Type B pancreatic cell (in vitro differentiated cells): ENCODE measurements around the gene LMO3. TPM values are rescaled to one million over a fixed set of nuclear protein-coding genes. Genes with fewer than 3 reads are reported as not detected.

Experiments
- DNase-seq: peaks from one replicate; pipeline ENCODE4 v3.0.0; 2021; ENCODE audit warnings: mixed read lengths; ENCODE audit not compliant: unreplicated experiment; ENCODE audit errors: extremely low spot score
- H3K27ac Mint-ChIP-seq: 2 replicates; pipeline ENCODE4 v1.8.0; 2021; ENCODE audit warnings: mild to moderate bottlenecking, mixed read lengths
- H3K27me3 Mint-ChIP-seq: 2 replicates; pipeline ENCODE4 v1.8.0; 2021; ENCODE audit warnings: mixed read lengths
- H3K36me3 Mint-ChIP-seq: 2 replicates; pipeline ENCODE4 v1.8.0; 2021; ENCODE audit warnings: mixed read lengths
- H3K4me1 Mint-ChIP-seq: one replicate; pipeline ENCODE4 v1.8.0; 2021; ENCODE audit warnings: mixed read lengths; ENCODE audit not compliant: unreplicated experiment
- H3K4me3 Mint-ChIP-seq: 2 replicates; pipeline ENCODE4 v1.8.0; 2021; ENCODE audit warnings: mild to moderate bottlenecking, mixed read lengths
- H3K9me3 Mint-ChIP-seq: 2 replicates; pipeline ENCODE4 v1.8.0; 2021; ENCODE audit warnings: mixed read lengths
- CTCF ChIP-seq: fragments of 200-600 bp; sonication (generic); conservative IDR thresholded peaks from 2 replicates; pipeline ENCODE4 v1.5.0; 2021; ENCODE audit warnings: antibody characterized with exemption, mild to moderate bottlenecking
- total RNA-seq: library from RNA; stranded (reverse); gene quantifications from 2 replicates; pipeline ENCODE4 v1.2.1, GENCODE V29; 2021; ENCODE audit warnings: low replicate concordance

LMO3 gene
- total RNA-seq, 1 donor from 2014 or later, result 4.4 TPM

GRCh38 chr12:16587514-16587913 is 18.4 kb downstream of the LMO3 start:
- no peak for DNase-seq
- Mint-ChIP-seq H3K27ac (no peak overlapping the region), H3K4me3 (no peak overlapping the region), H3K4me1 (no peaks in the 10 kb centered on the region), H3K9me3 (no peaks in the 10 kb centered on the region), H3K27me3 (peaks cover 15% of the 10 kb centered on the region), H3K36me3 (no peaks in the 10 kb centered on the region)
- TF ChIP-seq CTCF, result no peak

GRCh38 chr12:16587110-16587453 is 18.9 kb downstream of the LMO3 start:
- Mint-ChIP-seq H3K27ac (no peak overlapping the region), H3K9me3 (no peaks in the 10 kb centered on the region), H3K4me3 (no peak overlapping the region), H3K4me1 (no peaks in the 10 kb centered on the region), H3K27me3 (peaks cover 15% of the 10 kb centered on the region), H3K36me3 (no peaks in the 10 kb centered on the region)
- TF ChIP-seq CTCF, result no peak
- DNase-seq, result no peak

GRCh38 chr12:16586350-16587109 is 19.4 kb downstream of the LMO3 start:
- Mint-ChIP-seq H3K27me3 (peaks cover 15% of the 10 kb centered on the region), H3K27ac (no peak overlapping the region), H3K4me1 (no peaks in the 10 kb centered on the region), H3K36me3 (no peaks in the 10 kb centered on the region), H3K9me3 (no peaks in the 10 kb centered on the region), H3K4me3 (no peak overlapping the region)
- TF ChIP-seq CTCF, result no peak
- DNase-seq, result no peak

GRCh38 chr12:16585781-16586180 is 20.2 kb downstream of the LMO3 start:
- Mint-ChIP-seq H3K4me1 (no peaks in the 10 kb centered on the region), H3K36me3 (no peaks in the 10 kb centered on the region), H3K9me3 (no peaks in the 10 kb centered on the region), H3K4me3 (no peak overlapping the region), H3K27ac (no peak overlapping the region), H3K27me3 (peaks cover 15% of the 10 kb centered on the region)
- no peak for TF ChIP-seq CTCF
- no peak for DNase-seq

- Mint-ChIP-seq H3K4me3 (no peak overlapping the region), H3K4me1 (no peaks in the 10 kb centered on the region), H3K27me3 (peaks cover 15% of the 10 kb centered on the region), H3K27ac (no peak overlapping the region), H3K9me3 (no peaks in the 10 kb centered on the region), H3K36me3 (no peaks in the 10 kb centered on the region)
- DNase-seq, result no peak
- TF ChIP-seq CTCF, result no peak
Observed at GRCh38 chr12:16583969-16584745, 21.8 kb downstream of the LMO3 start.
